GM10847 (cell line): Measurements from ENCODE around the gene SOX9.

Source experiments
- POLR2A ChIP-seq: IDR thresholded peaks from 2 replicates; pipeline ENCODE4 v1.6.1; 2011; ENCODE audit not compliant: insufficient read length; ENCODE audit errors: extremely low read depth

The SOX9 gene

DNA sequence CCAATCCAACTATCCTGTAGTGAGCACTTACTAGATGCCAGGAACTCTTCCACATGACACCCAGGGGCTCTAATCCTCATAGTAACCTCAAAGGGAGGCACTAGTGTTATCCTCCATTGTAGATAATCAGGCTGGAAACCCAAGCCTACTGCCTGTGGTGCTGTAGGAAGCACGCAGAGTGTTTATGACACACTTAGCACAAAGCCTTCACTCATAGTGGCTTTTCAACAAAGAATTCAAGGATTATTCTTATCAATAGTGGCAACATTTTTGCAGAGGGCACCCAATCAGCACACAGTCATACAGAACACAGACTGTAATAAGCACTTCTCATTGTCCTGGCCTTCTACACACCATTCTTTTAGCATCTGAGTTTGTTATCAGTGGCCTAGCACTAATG is 18.5 kb upstream of the SOX9 start:
- TF ChIP-seq POLR2A, result no peak

DNA sequence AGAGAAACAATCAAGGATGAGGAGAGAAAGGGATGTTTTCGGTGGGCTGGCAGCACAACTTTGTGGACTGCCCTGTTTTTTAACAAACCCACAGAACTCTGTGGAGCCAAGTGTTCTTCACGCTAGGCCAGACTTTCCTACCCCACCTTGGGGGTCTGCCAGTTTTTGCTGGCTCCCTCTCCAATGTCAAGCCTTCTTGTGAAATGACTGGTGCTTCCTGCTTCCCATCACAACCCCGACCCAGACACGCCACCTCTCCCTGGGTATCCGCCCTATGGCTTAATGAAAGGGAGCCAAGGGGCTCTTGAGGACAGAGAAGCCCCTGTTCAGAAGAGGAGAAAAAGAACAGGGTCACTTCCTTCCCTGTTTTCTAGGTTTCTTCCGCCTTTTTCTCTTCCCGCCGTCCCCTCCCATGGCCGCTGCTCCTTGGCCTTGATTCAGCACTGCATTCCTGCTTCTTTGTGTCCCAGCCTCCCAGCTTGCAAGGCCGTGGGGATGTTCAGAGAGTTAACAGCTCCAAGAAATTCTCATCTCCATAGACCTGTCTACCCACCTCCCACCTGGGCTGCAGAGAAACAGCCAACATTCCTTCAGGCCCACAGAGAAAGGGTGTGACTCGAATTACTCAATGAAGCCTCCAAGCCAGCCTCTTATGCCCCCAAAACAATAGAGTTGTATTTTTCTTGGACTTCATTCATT is 16.5 kb upstream of the SOX9 start:
- TF ChIP-seq POLR2A, result no peak

DNA sequence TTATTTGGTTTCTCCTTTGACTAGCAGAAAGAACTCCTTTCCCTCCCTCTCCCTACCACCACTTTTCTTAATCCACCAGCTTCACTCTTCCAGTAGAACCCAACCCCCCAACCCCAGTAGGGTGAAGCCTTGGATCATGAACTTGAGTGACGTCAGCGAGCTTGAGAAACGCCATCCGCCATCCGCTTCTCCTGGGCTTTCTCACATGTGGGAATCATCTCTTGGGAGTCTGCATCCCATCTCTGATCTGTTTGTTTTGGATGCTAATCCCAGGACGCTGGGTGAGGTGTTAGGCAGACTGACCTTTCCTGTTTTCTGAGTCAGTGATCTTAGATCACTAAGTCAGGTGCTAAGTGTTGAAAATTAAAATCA is 16.0 kb upstream of the SOX9 start:
- TF ChIP-seq POLR2A, result no peak

DNA sequence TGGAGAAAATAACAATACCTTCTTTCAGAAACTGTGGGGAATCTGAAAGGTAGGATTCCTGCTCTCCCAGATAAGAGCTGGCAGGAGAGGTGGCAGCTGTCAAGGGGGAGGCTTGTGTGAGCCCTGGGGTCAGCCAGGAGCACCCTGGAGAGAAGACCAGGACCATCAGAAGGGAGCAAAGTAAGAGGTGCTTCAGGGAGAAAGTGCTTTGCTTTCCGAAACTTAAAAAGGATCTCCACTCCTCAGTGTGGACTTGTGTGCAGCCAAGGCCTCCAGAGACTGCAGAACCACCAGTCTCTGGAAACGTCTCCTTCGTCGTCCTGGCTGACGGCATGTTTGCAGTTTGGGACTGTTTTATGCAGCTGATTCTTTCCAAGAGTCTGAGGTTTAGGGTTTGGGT is 13.7 kb upstream of the SOX9 start:
- no peak for TF ChIP-seq POLR2A

DNA sequence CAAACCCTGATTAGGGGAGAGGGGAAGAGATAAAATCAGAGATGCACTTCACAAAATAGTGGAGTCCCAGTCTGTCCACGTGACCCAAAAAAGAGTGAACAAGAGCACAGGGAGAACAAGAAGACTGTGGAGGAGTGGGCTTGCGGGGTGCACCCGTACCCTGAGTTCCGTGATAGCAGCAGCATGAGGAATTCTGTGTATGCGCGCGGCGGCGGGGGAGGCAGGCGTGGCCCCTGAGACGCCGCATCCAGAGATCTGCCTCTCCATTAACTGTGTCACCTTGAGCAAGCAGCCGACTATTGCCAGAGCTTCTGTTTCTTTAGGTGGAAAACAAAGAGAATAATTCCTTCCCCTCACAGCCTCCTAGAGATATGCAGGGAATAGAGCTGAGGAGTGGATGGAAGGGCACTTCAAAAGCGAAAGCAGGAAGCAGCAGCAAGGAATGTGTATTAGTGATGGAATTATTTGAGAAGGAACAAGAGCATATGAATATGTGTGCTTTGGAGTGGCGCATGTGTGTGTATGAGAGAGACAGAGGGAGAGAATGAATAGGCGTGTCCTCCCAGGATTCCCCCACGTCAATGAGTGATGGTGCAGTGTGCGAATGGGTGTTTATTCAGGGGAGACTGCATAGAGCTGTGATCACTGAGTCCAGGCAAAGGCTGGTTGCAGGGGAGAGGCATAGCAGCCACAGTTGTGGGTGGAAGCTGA is 10.4 kb upstream of the SOX9 start:
- TF ChIP-seq POLR2A, result no peak

DNA sequence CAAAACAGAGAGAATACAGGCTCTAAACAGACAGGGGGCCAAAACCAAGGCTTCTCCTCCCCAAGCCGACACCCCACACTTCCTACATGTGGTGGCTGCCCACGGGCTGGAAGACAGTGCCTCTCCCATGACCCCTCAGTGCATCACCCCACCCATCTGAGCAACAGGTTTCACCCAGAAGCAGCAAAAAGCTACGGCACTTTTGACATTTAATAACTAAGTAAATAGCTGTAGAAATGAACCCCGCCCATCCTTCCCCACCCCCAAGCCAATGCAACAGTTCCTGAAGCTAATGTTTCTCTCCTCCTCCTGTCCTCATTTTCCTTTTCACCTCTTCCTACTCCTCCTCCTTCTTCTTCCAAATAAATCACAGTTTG is 9.9 kb upstream of the SOX9 start:
- TF ChIP-seq POLR2A, result no peak

DNA sequence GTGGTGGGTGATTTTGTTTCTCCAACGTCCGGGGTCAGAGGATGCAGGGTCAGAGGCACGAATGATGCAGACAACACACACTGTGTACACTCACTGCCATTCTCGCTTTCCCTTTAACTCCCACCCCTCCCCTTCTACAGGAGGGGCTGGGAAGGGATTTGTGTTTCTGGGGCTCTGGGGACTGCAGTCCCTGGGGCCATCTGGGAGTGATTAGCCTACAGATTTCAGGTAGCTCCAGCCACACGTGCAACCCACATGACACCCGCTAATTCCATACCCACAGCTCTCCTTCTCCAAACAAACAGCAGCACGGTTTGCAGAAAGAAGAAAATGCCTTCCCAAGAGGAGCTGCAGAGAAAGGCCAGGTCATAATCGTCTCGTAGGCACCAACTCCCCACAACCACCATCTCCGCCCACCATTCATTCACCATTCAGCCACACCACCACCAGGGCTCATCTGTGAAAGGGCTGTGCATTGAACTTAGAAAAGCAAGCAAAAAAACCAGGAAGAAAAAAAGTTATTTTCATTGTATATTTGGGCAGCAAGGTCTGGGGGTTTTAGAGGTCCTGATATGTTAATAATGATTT is 9.4 kb upstream of the SOX9 start:
- TF ChIP-seq POLR2A, result no peak

DNA sequence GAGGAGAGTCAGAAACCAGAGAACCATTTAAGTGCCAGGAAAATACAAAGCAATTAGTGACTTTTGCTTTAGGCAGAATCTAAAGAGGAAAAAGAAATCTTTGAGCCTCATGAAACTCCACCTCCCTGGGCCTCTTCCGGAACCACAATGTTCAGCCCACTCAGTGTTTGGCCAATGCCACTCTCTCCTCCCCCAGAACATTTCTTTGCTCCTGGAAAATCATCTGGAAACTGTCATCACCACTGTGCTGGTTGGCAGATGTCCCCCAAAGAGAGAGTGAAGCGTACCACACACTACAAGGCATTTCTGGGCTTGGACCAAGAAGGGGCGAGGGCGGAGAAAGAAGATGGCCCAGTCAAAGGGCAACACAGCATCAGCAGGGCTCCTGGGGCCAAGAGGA is 7.1 kb upstream of the SOX9 start:
- TF ChIP-seq POLR2A, result no peak

DNA sequence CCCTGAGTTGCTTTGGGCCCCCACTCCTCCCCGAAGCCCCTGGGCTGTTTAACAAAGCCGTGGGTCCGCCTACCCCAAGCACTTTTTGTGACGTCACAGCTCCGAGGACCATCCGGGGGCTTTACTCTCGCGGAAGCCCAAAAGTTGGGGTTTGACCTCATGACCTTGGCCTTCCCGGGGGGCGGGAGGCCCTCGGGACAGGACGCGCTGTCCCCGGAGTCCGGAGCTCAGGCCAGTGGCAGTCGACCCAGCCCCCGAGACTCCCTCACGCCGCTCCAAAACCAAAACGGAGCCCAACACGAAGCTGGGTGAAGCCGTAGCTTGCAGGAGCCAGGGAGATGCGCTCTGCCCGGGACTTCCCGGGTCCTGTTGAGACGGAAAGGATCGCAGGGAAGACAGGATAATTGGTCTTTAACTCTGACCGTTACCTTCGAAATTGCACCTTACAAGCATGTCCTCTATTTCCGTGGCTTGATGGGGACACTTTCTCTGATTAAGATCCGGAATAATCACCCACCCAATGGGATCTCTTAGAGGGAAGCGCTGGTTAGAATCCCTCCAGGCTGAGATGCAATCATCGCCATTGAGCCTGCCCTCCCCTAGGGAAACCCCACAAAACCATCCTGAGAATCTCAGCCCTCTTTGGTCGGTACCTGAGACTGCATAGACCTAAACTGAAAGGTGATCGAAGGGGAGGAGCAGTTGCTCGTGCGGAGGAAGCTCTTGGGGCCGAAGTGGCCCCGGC is 4.9 kb upstream of the SOX9 start:
- TF ChIP-seq POLR2A, result no peak

DNA sequence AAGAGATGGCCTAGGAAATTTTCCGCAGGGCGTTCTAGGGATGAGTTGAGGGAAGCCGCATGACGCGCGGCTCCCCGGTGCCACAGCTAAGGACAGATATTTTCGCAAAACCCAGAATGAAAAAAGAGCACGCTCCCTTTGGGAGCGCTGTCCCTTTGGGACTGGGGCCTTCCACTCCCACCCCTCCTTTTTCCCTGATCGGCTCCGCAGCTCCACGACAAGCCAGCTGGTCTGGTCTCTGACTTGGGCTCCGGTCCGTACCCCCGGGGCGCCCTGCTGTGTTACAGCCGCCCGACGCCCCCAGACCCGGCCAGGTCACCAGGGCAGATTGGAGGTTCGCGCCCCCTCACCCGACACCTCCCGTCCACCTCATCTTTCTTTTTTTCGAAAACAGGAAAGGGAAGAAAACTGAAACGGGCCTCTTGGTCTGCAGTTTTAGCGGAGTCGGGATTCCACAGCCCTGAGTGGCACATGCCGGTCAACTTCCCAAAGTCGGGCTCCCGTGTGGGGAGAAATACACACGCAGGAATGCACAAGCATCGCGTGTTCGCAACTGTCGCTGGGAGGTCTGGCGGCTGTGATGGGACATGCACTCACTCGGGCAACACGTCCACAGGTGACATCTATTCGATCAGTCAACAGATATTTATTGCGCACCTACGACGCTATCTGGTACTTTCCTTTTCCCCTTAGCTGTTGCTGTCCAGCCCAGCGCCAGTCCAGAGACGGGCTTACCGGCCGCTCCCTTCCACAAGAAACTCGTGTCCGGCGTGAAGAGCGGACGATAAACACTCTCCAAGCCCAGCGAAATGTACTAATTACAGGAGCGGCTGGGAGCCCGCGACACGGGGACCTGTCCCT is 3.9 kb upstream of the SOX9 start:
- TF ChIP-seq POLR2A, result no peak

DNA sequence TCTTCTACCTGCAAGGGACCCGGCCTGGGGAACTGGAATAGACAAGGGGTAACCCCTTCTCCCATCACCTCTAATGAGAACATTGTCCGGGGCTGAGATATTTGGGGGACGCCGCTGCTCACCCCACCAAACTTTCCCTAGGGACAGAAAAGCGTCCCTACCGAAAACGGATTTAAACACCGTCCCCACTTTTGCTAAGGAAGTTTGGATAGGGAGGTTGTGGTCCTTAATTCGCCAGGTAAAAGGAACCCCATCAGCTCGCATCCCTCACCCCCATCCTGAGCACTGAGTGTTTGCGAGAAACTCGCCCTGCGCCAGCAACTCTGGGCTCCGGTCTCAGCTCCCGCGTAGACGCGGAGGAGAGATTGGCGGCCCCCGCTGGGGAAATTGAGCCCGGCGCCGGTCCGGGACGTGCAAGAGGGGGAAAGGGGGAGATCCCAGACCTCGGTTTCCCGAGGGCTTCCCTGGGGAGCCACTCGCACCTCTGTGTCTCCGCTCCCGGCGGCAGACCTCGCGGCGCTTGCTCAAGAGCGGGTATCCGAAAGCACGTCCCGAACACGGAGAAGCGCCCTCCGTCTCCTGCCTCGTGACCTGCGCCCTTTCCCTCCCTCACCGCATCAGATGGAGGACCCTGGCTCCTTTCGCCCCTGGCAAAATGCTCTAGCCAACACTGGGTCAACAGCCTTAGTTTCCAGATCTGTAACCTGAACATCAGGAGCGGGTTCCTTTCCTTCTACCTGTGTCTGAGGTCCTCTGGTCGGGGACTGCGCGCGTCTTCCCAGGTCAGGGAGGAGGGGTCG is 3.1 kb upstream of the SOX9 start:
- TF ChIP-seq POLR2A, result no peak

DNA sequence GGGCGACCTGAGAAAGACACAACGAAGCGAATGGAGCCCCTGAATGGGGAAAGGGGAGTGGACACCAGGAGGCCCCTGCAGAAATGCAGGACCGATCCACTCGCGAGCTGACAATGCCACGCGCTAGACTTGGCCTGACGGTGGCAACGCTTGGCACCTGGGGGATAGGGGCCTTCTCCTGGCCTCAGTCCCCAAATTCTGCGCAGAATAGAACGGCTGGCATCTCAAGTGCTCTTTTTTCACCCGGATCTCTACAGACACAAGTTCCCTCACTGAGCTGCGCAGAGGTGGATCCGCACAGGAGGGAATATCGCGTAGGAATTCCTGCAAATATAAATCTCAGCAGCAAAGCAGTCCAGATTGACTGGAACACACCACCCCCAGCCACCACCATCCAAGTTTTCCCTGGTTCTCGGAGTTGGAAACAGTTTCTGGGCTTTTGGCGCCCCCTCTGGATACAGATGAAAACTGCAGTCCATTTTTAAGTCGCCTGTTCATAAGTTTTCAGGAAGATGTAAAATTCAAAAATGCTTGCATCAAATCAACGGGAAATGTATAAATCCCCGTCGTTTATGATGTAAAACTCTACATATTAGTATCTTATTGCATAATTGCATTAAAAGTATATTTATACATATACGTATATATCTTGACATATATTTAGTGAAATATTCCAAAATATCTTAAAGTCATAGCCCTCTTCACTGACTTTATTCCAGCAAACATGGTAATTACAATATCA is 2.3 kb upstream of the SOX9 start:
- no peak for TF ChIP-seq POLR2A

DNA sequence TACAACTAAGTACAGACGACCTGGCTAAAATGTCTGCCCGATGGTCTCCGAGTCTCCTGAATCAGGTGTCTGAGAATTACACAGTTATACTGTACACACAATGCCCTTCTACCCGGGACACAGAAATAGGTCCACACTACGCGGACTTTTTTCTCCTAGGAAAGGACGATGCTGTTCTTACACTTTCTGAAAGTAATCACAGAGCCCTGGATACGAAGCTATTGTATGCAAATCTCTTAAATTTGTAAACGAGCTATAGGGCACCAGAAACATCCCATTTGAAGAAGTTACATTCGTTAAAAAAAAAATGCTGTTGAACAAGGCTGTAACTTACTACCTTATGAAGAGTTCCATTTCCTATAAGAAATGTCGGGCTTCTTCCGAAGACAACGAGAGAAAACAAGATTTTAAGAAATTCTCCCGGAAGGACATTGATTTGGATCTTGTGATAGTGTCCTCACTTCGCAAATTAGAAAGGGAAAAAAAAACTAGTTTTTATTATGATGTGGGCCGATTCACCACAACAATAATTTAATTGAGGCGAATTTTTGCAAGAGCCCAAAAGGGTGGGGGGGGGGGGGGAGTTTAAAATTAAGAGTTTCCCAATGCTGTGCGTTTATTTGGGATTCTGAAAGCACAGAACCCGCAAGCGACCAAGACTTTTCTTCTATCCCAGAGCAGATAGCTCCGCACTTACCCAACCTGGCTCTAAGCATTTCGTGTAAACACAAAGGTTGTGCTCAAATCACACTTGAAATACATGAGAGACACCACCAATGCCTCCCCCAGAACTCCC is 1.5 kb upstream of the SOX9 start:
- no peak for TF ChIP-seq POLR2A
